CD4-positive, alpha-beta T cell treated with Interleukin-10 for 1 hour (primary cell): ENCODE results near the gene CDH23.

Source experiments
- DNase-seq: peaks from one replicate; pipeline ENCODE4 v3.0.0-alpha.2; 2020

Gene CDH23

DNA sequence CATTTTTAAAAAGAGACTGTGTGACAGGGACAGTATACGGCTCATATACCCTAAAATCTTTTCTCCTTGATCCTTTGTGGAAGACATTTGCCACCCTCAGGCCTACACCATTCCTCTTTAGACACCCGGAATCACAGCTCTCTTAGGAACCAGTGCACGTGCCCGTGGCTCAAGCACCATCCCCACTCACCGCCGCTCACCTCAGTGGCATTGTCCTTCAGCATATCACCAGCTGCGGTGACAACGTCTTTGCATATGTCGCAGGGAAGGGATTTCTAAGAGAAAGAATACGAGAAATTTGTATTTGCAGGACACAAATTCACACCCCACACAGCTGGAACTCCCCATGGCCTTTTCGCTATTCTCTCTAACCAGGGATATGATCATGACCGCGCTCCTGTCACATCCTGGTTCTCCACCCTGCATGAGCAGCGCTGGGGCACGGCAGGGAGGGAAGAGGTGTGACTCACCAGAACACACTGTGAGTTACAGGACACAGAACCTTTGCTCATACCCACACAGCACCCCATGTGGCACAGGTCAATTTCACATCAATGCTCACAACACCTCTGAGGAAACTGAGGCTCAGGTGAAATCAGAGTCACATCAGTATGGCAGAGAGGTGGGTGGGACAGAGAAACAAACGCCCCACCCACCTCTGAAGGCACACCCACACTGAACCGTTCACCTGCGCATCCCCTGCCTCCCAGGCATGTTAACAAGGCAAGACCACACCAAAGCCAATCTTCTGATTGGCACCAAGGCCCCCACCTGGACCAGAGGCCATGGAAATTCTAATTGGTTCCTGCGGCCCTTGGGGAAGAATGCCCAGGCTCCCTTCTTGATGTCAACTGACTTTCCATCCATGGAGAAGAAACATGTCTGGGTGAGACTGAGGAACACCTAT lies 435.2 kb downstream of the CDH23 start:
- no peak for DNase-seq

DNA sequence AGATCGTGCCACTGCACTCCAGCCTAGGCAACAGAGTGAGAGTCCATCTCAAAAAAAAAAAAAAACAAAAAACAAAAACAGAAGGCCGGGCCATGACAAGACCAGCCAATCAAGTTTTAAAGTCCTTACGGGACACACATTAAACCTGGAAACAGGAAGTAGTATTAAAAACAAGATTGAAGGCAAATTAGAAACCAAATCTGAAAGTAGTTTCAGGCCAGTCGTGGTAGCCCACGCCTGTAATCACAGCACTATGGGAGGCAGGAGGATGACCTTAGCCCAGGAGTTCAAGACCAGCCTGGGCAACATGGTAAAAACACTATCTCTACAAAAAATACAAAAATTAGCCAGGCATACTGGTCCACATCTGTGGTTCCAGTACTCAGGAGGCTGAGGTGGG lies 436.2 kb downstream of the CDH23 start:
- no peak for DNase-seq

DNA sequence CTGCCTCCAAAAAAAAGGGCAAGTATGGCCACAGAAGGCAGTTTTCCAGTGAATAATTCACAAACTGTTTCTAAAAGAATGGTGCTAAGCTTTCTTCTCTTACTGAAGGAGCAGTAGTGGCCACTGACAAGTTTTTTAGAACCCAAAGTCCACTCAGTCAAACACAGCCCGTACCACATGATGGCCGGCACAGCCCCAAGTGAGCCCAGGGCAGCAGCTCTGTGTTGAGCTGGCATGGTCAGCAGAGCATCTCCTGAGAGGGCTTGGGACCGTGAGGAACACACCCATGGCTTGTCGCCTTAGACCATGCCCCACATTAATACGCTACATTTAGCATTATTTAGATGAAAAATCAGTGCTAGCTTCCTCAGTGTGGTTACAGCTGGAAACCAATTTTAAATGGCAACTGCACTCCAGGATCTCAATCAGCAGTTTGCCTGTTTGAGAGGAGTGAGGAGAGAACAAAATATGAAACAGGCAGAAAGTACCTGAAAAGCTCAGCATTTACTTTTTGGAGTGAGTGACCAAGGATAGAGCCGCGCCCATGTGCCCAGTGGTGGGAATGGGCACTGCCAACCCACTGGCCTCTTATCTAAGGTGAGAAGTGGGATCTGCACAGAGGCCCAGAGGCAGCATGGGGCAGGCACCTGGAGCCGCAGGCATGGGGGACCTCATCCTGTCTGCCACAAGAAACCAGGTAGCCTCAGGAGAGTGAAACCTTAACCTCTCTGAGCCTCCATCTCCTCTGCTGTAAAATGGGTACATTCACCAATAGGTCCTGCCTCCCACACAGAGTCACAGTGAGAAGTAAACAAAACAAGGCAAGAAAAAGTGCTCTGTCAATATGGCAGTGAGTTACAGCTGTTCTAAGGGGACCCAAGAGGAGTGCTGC lies 437.0 kb downstream of the CDH23 start:
- DNase-seq = no peak

DNA sequence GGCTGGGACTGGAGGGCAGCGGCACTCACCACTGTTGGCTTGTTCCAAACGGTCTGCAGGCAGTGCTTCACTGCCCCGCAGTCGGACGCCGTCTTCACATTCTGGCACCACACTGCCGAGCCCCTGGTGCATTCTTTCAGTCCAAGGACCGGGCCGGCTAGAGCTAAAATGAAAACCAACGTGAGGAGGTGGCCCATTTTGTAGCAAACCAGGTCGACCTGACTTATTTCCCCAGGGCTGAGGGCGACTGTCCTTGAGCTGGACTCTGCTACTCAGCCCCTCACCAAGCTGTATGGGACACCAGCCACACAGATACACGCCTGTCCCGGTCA lies 437.6 kb downstream of the CDH23 start:
- no peak for DNase-seq

DNA sequence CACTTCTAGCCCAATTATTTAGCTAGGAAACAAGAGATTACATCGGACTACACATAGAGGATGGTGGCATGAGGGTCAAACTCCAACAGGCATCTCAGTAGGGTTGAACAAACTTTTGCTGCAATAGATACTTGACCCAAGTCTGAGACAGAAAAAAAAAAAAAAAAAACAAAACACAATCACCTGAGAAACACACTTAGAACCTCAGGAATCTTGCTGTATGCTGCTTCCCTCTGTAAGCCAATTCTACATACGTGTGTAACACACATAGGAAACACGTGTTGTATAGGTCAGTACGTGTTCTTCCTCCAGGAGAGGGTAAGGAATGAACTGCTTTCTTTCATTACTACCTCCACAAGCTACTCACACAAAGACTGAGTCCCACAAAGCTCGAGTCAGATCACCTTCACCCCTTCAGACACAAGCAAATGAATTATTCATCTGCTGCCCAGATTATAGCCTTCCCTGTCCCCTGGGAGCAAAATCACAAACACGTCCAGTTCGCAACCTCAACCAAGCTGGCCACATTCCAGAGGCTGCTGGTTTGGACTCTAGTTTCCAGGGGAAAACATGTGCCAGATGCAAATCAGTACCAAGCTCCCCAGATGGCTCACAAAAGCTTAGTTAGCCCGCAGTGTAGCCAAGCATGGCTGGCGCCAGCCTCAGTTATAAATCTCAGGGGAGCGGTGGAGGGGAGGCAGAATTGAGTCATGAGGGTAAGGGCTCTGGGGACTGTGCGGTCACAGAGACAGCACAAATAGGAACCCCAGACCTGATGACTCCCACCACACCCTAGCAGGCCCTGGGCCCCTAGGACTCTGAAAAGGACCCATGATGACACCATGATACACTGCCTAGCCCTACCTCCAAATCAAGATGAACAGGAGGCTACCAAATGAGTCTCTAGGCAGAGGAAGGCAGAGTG lies 439.2 kb downstream of the CDH23 start:
- DNase-seq = no peak

DNA sequence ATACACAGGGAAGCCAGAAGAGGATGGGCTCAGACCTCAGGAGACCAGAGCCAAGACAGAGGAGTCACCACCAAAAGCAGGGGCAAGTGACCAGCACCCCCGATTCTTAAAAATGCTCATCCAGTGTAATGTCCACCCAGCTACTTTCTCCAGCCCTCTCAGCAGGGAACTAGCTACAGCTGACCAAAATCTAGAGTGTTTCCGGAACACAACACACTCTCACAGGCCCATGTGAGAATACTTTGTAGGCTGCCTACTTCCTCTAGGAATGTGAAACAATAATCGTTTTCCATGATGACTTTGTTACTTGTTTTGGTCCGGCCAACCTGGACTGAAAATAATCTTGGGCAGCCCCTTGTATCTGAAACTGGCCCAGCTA lies 439.9 kb downstream of the CDH23 start:
- no peak for DNase-seq

DNA sequence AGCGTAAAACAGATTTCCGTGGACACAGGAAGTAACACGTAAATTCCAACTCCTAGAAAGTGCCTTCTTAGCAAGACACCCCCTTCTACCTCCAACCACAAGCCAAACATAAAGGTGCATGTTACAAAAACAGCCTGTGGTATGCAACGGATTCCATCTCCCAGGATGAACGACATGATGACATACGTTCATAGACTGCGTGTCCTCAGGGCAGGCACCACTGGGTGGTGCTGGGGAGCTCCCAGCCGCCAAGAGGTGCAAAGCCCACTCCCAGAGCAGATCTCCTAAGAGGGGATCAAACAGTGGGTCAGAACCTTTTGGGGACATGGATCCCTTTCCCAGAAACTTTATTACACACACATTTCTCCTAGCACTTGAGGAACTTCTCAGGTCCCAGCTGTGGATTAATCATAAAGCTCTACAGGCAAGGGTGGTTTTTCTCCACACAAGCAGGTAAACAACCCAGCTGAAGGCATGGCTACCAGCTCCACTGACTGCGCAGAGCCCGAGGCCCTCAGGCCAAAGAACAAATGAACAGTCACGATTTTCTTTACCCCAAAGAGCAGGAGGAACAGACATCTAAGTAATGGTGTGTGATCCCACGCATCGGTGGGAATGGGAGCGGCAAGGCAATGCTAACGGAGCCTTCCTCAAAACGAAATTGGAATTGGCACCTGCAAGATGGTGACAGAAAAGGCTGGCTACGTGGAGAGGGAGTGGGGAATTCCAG lies 440.5 kb downstream of the CDH23 start:
- DNase-seq = no peak

DNA sequence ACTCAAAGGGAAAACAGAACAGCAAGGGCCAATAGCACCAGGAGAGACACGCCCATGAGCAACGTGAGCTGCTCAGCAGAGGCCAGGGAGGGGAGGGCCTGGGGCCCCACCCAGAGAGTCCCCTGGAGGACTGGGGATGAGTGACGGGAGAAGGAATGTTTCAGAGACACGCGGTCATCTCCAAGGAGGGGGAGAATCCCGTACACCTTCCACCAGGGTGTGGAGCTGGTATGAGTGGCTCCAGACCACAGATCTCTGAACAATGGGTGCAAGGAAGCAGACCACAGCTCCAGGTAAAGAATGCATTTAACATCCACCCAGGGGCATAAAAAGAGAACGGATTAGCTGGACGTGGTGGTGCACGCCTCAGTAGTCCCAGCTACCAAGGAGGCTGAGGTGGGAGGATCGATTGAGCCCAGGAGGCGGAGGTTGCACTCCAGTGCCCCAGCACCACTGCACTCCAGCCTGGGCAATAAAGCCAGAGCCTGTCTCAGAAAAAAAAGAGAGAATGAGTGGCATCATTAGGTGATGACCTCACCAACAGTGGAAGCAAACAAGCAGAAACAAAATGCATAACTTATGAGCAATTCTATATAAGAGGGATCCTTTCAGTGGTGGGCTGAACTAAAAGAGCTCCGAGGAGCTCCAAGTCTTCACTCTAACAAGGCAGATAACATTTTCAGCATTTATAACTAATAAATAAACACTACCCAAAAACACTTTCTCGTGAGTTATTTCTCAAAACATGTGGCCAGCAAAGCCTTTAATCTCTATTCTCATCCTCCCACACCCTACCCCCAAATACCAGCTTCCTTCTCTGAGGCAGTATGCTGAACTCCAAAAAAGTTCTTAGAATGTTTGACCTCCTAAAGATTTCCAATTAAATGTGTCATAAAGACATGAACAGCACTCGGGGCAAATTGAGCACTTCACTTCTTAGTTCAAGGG lies 441.8 kb downstream of the CDH23 start:
- DNase-seq = no peak

DNA sequence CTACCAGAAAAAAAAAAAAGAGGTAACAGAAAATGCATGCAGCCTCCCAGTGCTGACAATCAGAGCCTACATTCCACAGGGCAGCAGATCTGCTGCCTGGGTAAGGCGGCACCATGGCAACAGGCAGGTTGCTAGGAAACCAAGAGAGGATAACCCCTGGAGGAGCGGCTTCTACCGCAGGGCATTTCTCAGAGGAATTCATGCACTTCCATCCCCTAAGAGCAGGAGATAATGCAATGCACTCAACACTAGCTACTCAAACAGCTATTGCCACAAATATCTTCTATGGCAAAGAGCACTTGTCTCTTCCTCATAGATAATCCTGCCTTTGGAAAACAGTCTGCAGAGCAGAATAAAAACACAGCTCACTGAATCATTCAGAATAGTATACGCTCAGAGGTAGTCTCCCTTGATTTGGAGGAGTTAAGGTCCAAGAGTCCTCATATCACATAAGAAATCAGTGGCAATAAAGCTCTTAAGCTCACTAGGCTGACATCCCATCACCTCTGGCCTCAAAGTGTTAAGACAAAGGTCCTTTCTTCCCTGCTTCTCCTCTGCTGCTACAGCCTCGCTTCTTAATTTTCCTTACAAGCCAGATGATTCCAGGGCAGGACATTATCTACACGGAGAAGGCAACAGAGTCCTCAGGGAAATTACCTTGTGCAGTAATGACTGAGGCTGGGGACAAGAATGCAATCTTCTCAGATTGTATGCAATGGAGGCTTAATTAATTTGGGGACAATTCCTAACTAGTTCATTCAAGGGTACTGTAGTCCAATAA lies 443.6 kb downstream of the CDH23 start:
- no peak for DNase-seq

DNA sequence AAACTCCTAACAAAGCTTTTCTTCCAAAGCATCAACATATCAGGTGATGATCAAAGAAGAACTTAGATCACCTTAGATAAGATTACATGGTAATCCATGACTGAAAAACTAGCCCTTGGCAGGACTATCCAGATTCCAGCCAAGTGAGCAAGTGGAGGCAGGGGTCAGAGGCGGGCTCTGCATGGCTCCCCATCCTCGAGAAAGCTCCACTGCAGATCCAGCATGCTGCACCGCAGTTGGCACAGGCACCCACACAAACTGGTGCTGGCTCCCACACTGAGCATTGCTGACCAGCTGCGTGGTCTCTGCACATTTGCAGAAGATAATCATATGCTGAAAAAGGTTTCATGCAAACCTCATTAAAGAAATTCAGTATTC lies 444.2 kb downstream of the CDH23 start:
- no peak for DNase-seq

DNA sequence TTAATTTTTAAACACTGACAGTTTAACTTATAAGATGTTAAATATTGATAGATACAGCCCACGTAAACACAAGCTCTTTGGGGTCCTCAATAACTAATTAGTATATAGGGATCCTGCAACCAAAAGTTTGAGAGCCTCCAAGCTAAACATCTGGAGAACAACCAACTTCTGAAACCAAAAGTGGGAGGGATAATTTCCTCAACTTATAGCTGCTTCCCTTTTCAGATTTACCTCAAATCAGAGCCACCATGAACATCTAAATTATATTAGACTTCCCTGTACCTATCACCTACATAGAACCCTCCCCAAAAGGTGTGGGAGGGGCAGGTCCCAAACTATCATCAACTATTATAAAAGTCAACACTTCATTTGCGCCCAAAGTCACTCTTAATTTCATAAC lies 445.7 kb downstream of the CDH23 start:
- DNase-seq = no peak

DNA sequence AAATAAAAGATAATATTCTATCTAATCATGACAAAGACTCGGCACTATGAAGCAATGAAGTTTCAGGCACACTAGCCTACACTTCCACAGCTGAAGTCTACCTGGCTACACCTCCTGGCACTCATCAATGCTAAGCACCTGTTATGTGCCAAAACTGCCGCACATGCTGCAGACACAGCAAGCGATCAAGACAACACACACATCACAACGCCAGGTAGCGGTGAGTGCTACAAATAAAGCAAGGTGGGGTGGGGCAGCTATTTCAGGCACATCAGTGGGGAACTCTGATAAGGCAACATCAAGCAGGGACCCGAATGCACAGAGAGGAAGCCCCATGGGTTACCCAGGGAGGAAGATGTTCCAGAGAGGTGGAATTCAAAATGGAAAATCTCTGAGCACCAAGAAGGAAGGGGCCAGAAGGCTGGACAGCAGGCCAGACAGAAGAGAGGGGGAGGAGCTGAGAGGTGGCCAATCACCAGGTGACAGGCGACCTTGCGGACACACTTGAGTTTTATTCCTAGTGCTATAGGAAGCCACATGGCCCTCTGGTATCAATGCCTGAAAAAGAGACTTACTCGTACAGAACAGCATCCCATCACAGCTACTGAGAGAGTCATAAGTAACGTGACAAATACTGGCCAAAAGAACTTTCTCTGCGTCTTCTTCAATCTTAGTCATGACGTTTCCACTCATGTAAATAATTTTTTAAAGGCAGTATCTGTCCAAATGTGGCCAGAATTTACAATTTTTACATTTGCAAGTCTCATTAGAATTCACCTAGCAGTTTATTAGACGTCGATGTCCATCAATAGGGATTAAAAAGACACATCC lies 446.4 kb downstream of the CDH23 start:
- no peak for DNase-seq

DNA sequence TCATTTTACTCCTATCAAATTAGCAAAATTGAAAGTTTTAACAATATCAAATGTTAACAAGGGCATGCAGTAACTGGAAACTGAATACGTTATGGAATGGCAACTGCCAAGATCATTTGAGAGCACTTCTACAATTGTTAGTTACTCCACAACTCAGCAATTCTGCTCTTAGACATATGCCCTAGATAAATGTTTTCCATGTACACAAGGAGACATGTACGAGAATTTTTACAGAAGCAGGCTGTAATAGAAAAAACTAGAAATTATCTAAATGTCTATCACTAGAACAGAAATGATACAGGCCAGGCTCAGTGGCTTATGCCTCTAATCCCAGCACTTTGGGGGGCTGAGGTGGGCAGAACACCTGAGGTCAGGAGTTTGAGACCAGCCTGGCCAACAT lies 447.4 kb downstream of the CDH23 start:
- DNase-seq = no peak

DNA sequence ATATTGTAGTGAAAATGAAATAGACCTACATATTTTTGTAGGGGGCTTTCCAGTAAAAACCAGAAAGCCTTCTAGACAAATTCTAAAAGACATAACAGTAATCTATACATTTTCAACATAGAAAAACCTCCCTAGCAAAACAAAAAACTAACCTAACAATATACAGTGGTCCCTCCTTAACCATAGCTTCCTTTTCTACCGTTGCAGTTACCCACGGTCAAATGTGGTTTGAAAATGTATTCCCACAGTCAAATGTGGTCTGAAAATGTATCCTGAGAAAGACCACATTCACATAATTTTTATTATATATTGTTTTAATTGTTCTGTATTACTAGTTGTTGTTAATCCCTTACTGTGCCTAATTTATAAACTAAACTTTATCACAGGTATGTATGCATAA lies 448.0 kb downstream of the CDH23 start:
- DNase-seq = no peak

DNA sequence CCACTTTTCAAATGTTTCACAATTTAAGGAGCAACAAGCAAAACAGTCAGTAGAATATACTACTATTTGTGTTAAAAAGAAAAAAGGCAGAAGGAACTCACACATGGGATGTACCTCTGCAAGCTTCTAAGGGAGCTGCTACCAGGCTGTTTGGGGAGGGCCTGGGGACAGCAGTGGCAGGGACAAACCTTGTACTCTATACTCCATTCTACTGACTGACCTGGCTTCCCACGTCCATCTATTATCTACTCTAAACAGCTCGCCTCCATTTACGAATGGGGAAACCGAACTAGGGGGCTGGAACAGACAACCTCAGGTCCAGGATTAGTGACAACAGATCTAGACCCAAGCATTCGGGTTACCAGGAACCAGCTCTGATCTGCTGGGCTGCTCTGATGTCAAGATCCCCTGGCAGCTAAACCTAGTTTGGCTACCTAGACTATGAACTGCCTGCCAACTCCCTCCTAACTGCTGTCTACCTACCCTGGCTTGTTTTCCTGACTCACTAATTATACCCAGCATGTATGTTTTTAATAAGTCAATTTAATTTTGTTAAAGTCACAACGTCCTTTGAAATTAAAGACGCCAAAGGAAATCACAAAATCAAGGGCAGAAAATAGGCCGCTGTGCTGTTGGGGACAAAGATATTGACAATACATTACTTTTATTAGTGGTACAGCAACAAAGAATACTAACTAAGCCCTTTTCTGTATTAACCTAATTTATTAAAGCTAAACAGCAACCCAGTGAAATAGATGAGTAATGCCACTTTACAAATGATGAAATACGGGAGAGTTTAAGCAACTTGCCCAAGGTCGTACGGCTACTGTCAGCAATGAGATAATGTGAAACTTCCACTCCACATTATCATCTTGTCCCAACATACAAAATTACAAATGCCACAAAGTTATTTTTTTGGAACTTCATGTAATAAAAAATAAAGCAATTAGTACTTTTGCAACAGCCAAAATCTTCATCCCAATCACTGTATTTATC lies 449.0 kb downstream of the CDH23 start:
- DNase-seq = no peak

DNA sequence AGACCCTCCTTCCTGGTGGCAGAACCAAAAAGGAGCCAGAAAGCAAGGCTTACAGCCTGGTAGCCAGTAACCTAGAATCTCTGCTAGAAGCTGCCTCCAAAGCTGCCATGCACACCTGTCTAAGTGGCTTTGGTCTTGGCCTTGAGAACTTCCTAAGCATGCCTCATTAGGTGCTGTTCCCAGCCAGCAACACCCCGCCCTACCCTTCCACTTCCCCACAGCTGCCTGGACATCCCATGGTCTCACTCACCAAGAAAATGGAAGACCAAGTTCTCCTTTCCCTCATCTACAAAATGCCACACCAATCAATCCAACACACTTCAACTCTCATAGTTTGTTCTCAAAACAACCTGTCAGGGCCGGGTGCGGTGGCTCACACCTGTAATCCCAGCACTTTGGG lies 450.1 kb downstream of the CDH23 start:
- DNase-seq = no peak

DNA sequence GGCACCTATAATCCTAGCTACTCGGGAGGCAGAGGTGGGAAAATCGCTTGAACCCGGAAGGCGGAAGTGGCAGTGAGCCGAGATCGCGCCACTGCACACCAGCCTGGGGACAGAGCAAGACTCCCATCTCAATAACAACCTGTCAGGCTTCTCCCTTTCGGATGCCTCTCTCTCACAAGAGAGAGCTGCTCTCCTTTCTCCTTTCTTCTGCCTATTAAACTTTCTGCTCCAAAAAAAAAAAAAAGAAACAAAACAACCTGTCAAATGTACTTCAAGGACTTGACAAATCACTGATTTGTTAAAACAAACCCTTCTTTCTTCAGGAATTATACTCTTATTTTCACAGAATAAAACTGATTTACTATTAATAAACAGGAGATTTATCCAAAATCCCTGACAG lies 450.7 kb downstream of the CDH23 start:
- no peak for DNase-seq
